IMR-90 (cell line): Measurements from ENCODE around the gene NR1H4. TPM values are rescaled to one million over a fixed set of nuclear protein-coding genes. Genes with fewer than 3 reads are reported as not detected.

ENCODE experiments used
- ATAC-seq: fragments of 200-7000 bp; cut with Tn5 transposase; 2 replicates; pipeline ENCODE4 v1.9.1; 2020; ENCODE audit warnings: low read depth, mild to moderate bottlenecking, moderate library complexity
- BruUV-seq: library from RNA; stranded (reverse); fragments of 400-500 nt; replicated peaks from 2 replicates; lab custom pipeline; 2021; lab: Mats Ljungman, UMichigan
- CTCF ChIA-PET: fragments of 300-600 bp; formaldehyde crosslinking; extraction: SDS; loops from one replicate; lab custom pipeline; 2021; ENCODE audit warnings: antibody characterized with exemption; lab: Yijun Ruan, JAX
- POLR2A ChIA-PET: fragments of 300-600 bp; sonication (Branson Sonifier 250); formaldehyde crosslinking; loops from one replicate; lab custom pipeline; 2022; ENCODE audit warnings: antibody characterized with exemption; ENCODE audit not compliant: unreplicated experiment; lab: Charles Lee
- DNase-seq: peaks from one replicate; pipeline ENCODE4 v3.0.0; 2013
- H2AFZ ChIP-seq: replicated peaks from 2 replicates; pipeline ENCODE3; 2013; ENCODE audit warnings: low read length, mild to moderate bottlenecking; ENCODE audit not compliant: poor library complexity
- H2AK5ac ChIP-seq: 2 replicates; pipeline ENCODE4 v1.6.1; 2013; ENCODE audit warnings: low read depth, low read length, inconsistent platforms
- H2AK9ac ChIP-seq: replicated peaks from 2 replicates; pipeline ENCODE3; 2013; ENCODE audit warnings: mild to moderate bottlenecking, low read depth, low read length, moderate library complexity; ENCODE audit not compliant: poor library complexity
- H2BK120ac ChIP-seq: 2 replicates; pipeline ENCODE4 v1.6.1; 2013; ENCODE audit warnings: low read depth, low read length, inconsistent platforms
- H2BK15ac ChIP-seq: 3 replicates; pipeline ENCODE4 v1.6.1; 2013; ENCODE audit warnings: low read depth, low read length, inconsistent platforms
- H2BK20ac ChIP-seq: 2 replicates; pipeline ENCODE4 v1.6.1; 2013; ENCODE audit warnings: low read depth, mild to moderate bottlenecking, inconsistent platforms, low read length, moderate library complexity
- H2BK5ac ChIP-seq: 2 replicates; pipeline ENCODE4 v1.6.1; 2013; ENCODE audit warnings: mild to moderate bottlenecking, low read depth, low read length, inconsistent platforms; ENCODE audit not compliant: poor library complexity, severe bottlenecking
- H3K14ac ChIP-seq: replicated peaks from 2 replicates; pipeline ENCODE4 v1.6.1; 2013; ENCODE audit warnings: low read depth, low read length, inconsistent platforms
- H3K18ac ChIP-seq: 2 replicates; pipeline ENCODE4 v1.6.1; 2013; ENCODE audit warnings: low read depth, low read length, control low read depth
- H3K23ac ChIP-seq: 2 replicates; pipeline ENCODE4 v1.6.1; 2013; ENCODE audit warnings: low read depth, low read length, inconsistent platforms
- H3K27ac ChIP-seq: 2 replicates; pipeline ENCODE4 v1.5.1; 2013; ENCODE audit warnings: mild to moderate bottlenecking, control low read depth, low read length; ENCODE audit not compliant: insufficient read depth
- H3K27me3 ChIP-seq: 2 replicates; pipeline ENCODE4 v1.6.1; 2013; ENCODE audit warnings: low read length; ENCODE audit not compliant: control insufficient read depth, insufficient read depth
- H3K36me3 ChIP-seq: 2 replicates; pipeline ENCODE4 v1.6.1; 2013; ENCODE audit warnings: low read length, mixed read lengths; ENCODE audit not compliant: control insufficient read depth, insufficient read depth
- H3K4ac ChIP-seq: 2 replicates; pipeline ENCODE4 v1.6.1; 2013; ENCODE audit warnings: low read depth, low read length, inconsistent platforms
- H3K4me1 ChIP-seq: 2 replicates; pipeline ENCODE4 v1.6.1; 2013; ENCODE audit warnings: low read length, mixed read lengths; ENCODE audit not compliant: control insufficient read depth, insufficient read depth
- H3K4me2 ChIP-seq: 2 replicates; pipeline ENCODE4 v1.6.1; 2013; ENCODE audit warnings: low read depth, mild to moderate bottlenecking, control low read depth, low read length, moderate library complexity
- H3K4me3 ChIP-seq: 2 replicates; pipeline ENCODE4 v1.5.1; 2013; ENCODE audit warnings: low read depth, mild to moderate bottlenecking, control low read depth, low read length, moderate library complexity; ENCODE audit not compliant: insufficient read depth
- H3K56ac ChIP-seq: 2 replicates; pipeline ENCODE4 v1.6.1; 2013; ENCODE audit warnings: low read length, inconsistent platforms; ENCODE audit not compliant: insufficient read depth; ENCODE audit errors: extremely low read depth
- H3K79me1 ChIP-seq, 2 experiments: 2 replicates each; pipeline ENCODE4 v1.6.1; 2013; ENCODE audit warnings: low read length in 2 of 2, inconsistent platforms in 1 of 2, low read depth in 1 of 2
- H3K9ac ChIP-seq: 2 replicates; pipeline ENCODE4 v1.6.1; 2013; ENCODE audit warnings: low read depth, low read length, control low read depth
- H3K9me1 ChIP-seq: 2 replicates; pipeline ENCODE4 v1.6.1; 2013; ENCODE audit warnings: low read length, inconsistent platforms; ENCODE audit not compliant: insufficient read depth
- H3K9me3 ChIP-seq: 2 replicates; pipeline ENCODE4 v1.6.1; 2013; ENCODE audit warnings: low read length; ENCODE audit not compliant: control insufficient read depth, insufficient read depth
- H4K20me1 ChIP-seq: 2 replicates; pipeline ENCODE4 v1.6.1; 2013; ENCODE audit warnings: low read length, inconsistent platforms; ENCODE audit not compliant: insufficient read depth
- H4K5ac ChIP-seq: 2 replicates; pipeline ENCODE4 v1.6.1; 2013; ENCODE audit warnings: mild to moderate bottlenecking, low read depth, low read length, control low read depth
- H4K8ac ChIP-seq, 2 experiments: 2 replicates each; pipeline ENCODE4 v1.6.1; 2013; ENCODE audit warnings: low read depth in 2 of 2, low read length in 2 of 2, control low read depth in 1 of 2, inconsistent platforms in 1 of 2
- H4K91ac ChIP-seq: 2 replicates; pipeline ENCODE4 v1.6.1; 2013; ENCODE audit warnings: low read depth, low read length, inconsistent platforms; ENCODE audit not compliant: insufficient read depth
- BHLHE40 ChIP-seq: fragments of 150-350 bp; IDR thresholded peaks from 2 replicates; pipeline ENCODE4 v1.6.1; 2016; ENCODE audit warnings: mild to moderate bottlenecking, low read depth, low read length
- CEBPB ChIP-seq: IDR thresholded peaks from 2 replicates; pipeline ENCODE4 v1.6.1; 2012; ENCODE audit warnings: low read depth, low read length, improper control_type of control experiment
- CTCF ChIP-seq: conservative IDR thresholded peaks from 2 replicates; pipeline ENCODE4 v1.5.1; 2012; ENCODE audit warnings: mild to moderate bottlenecking, low read depth, low read length, improper control_type of control experiment
- MAFK ChIP-seq: IDR thresholded peaks from 2 replicates; pipeline ENCODE4 v1.6.1; 2012; ENCODE audit warnings: low read depth, low read length, improper control_type of control experiment
- NFE2L2 ChIP-seq: fragments of 150-350 bp; IDR thresholded peaks from 2 replicates; pipeline ENCODE4 v1.6.1; 2016; ENCODE audit warnings: low read depth, mild to moderate bottlenecking, low read length
- RAD21 ChIP-seq: IDR thresholded peaks from 2 replicates; pipeline ENCODE4 v1.6.1; 2012; ENCODE audit warnings: low read length, improper control_type of control experiment
- RFX5 ChIP-seq: IDR thresholded peaks from 2 replicates; pipeline ENCODE4 v1.8.0; 2012; ENCODE audit warnings: low read depth, mild to moderate bottlenecking, low read length, moderate library complexity
- SMC3 ChIP-seq: fragments of 150-350 bp; IDR thresholded peaks from 2 replicates; pipeline ENCODE4 v1.6.1; 2016; ENCODE audit warnings: low read depth, mild to moderate bottlenecking, antibody characterized with exemption, low read length, moderate library complexity
- WGBS, 2 experiments: methylation state at CpG; one replicate each; pipeline versions ENCODE4 v1.1.5 to v1.1.7; 2013; ENCODE audit warnings: missing lambda C conversion rate in 2 of 2; ENCODE audit not compliant: insufficient read length in 1 of 2; ENCODE audit errors: extremely low coverage in 2 of 2; 5-methylcytosine and 5-hydroxymethylcytosine counted together
- dilution Hi-C: fragments of 300-500 bp; cut with HindIII; formaldehyde crosslinking; loops from one replicate; pipeline ENCODE4 v1.14.3; 2018; ENCODE audit warnings: low sequenced_read_pairs; ENCODE audit not compliant: unreplicated experiment
- in situ Hi-C: fragments of 300-500 bp; cut with MboI; formaldehyde crosslinking; loops from 3 replicates; pipeline ENCODE4 v1.14.3; 2019; ENCODE audit warnings: low sequenced_read_pairs, inconsistent platforms, mixed read lengths
- intact Hi-C: fragments of 100-400 bp; cut with micrococcal nuclease; formaldehyde crosslinking; loops from 2 replicates; pipeline ENCODE4 v1.10.0; 2022
- polyA plus RNA-seq, 3 experiments: library from polyadenylated mRNA; depleted of rRNA; stranded (reverse); fragments of >200 nt; gene quantifications; 2 replicates each; pipeline ENCODE4 v1.2.3, GENCODE V29; 2012; ENCODE audit warnings: low replicate concordance in 1 of 3
- total RNA-seq: library from RNA; depleted of rRNA; stranded (reverse); fragments of >200 nt; gene quantifications from 2 replicates; pipeline ENCODE4 v1.2.3, GENCODE V29; 2012

Gene NR1H4
- total and polyA plus RNA-seq, 2 of the 4 experiments (the other 2 are of a cell fraction) = not detected

GRCh38 chr12:100554608-100555077, 81.0 kb downstream of the NR1H4 start:
- ChIA-PET CTCF (interaction anchor here (0.7 to 1.7 kb wide), 13 partner anchors 8 to 400 kb away, joined by 3 to 6 read pairs (median 4); partner anchors contain the start of genes GAS2L3 and SCYL2), POLR2A (no interaction called here)
- H4K8ac ChIP-seq = no peak overlapping the region
- no peak overlapping the region for H3K14ac ChIP-seq
- 0 out of 2 replicates have a peak, but pooled peaks cover 2% of the 10 kb centered on the region for H3K4me1 ChIP-seq
- no peak overlapping the region for H2AK5ac ChIP-seq
- H3K18ac ChIP-seq = no peak overlapping the region
- H3K4me2 ChIP-seq = no peak overlapping the region
- no peak overlapping the region for H2BK120ac ChIP-seq
- dilution Hi-C loops (no loop called here), in situ Hi-C loops (loop anchor here (5.0 kb wide), 1 partner anchor 312 kb away; no protein-coding TSS in a partner anchor), intact Hi-C loops (loop anchor here (1.0 to 5.0 kb wide), 6 partner anchors 178 to 744 kb away; no protein-coding TSS in a partner anchor)
- no peak overlapping the region for H3K4me3 ChIP-seq
- H3K4ac ChIP-seq = no peak overlapping the region
- DNase-seq (peak; percentile 90), ATAC-seq (peak; percentile 90)
- no peak overlapping the region for H2AK9ac ChIP-seq
- no peak overlapping the region for H3K56ac ChIP-seq
- peak; percentile 85 for TF ChIP-seq RAD21
- peak; percentile 90 for TF ChIP-seq SMC3
- peak; percentile 33 for TF ChIP-seq MAFK
- no peak for TF ChIP-seq BHLHE40
- TF ChIP-seq RFX5 = no peak
- peak; percentile 99; the same call in 1 of the 2 replicates for TF ChIP-seq CTCF
- TF ChIP-seq CEBPB = peak; percentile 67
- 0 out of 2 replicates have a peak, but pooled peaks have one; percentile 32 for TF ChIP-seq NFE2L2
- H3K36me3 ChIP-seq = no peaks in the 10 kb centered on the region
- WGBS, 2 experiments = no CpG with 5 or more reads among the region's 1 CpG
- H4K5ac ChIP-seq = no peak overlapping the region
- no peak overlapping the region for H3K9ac ChIP-seq
- H3K23ac ChIP-seq = no peak overlapping the region
- no peak overlapping the region for H2AFZ ChIP-seq
- no peaks in the 10 kb centered on the region for H3K9me1 ChIP-seq
- no peak overlapping the region for H2BK15ac ChIP-seq
- no peaks in the 10 kb centered on the region for H3K27me3 ChIP-seq
- no peaks in the 10 kb centered on the region for H4K20me1 ChIP-seq
- no peaks in the 10 kb centered on the region for H3K79me1 ChIP-seq
- no peak overlapping the region for H4K91ac ChIP-seq
- BruUV-seq = no TSS peak
- H2BK5ac ChIP-seq = no peak overlapping the region
- H3K9me3 ChIP-seq = no peaks in the 10 kb centered on the region
- no peak overlapping the region for H2BK20ac ChIP-seq
- no peak overlapping the region for H3K27ac ChIP-seq
